ENCODE measurements around the gene MRPS5.

Gene MRPS5

GRCh38 chr2:95058989-95059641 is 62.5 kb downstream of the MRPS5 start:
- DNase-seq, result no peak

GRCh38 chr2:95058466-95058988 is 63.1 kb downstream of the MRPS5 start:
- no peak for DNase-seq

GRCh38 chr2:95057535-95058370 is 63.9 kb downstream of the MRPS5 start:
- DNase-seq, result no peak

GRCh38 chr2:95056461-95057459 is 64.8 kb downstream of the MRPS5 start:
- no peak for DNase-seq

- no peak for DNase-seq
Observed at GRCh38 chr2:95056044-95056443, 65.6 kb downstream of the MRPS5 start.

- DNase-seq, result no peak
Observed at GRCh38 chr2:95055262-95055661, 66.3 kb downstream of the MRPS5 start.

- no peak for DNase-seq
Observed at GRCh38 chr2:95054016-95054415, 67.6 kb downstream of the MRPS5 start.

GRCh38 chr2:95053543-95053942 is 68.1 kb downstream of the MRPS5 start:
- no peak for DNase-seq

- DNase-seq, result no peak
Observed at GRCh38 chr2:95052804-95053479, 68.7 kb downstream of the MRPS5 start.

GRCh38 chr2:95052307-95052706 is 69.3 kb downstream of the MRPS5 start:
- no peak for DNase-seq

- DNase-seq, result no peak
Observed at GRCh38 chr2:95051626-95052025, 70.0 kb downstream of the MRPS5 start.

- DNase-seq, result no peak
Observed at GRCh38 chr2:95050385-95051300, 71.0 kb downstream of the MRPS5 start.

- no peak for DNase-seq
Observed at GRCh38 chr2:95049961-95050360, 71.6 kb downstream of the MRPS5 start.

- no peak for DNase-seq
Observed at GRCh38 chr2:95049683-95049955, 72.0 kb downstream of the MRPS5 start.

GRCh38 chr2:95048825-95049682 is 72.6 kb downstream of the MRPS5 start:
- DNase-seq, result no peak

- DNase-seq, result peak; percentile 60
Observed at GRCh38 chr2:95047629-95048510, 73.7 kb downstream of the MRPS5 start.

GRCh38 chr2:95046371-95047112 is 75.1 kb downstream of the MRPS5 start:
- DNase-seq, result no peak

- DNase-seq, result no peak
Observed at GRCh38 chr2:95044601-95045000, 77.0 kb downstream of the MRPS5 start.

All from NCI-H1105 (cell line).